ENCODE measurements around the gene HMSD. TPM values are rescaled to one million over a fixed set of nuclear protein-coding genes. Genes with fewer than 3 reads are reported as not detected.

The HMSD gene
- polyA plus RNA-seq, 3 donors, result not detected

- Mint-ChIP-seq H3K9me3 (no peaks in the 10 kb centered on the region), H3K4me3 (no peak overlapping the region), H3K27me3 (ENCODE audit: low read depth in 3 of 3) (peaks cover 0 to 2% (median 0%) of the 10 kb centered on the region in 3 donors), H3K4me1 (peaks cover 59% of the 10 kb centered on the region), H3K27ac (peak overlapping the region; percentile 58 to 87 (median 81)), H3K36me3 (peaks cover 66 to 84% of the 10 kb centered on the region in 2 donors)
- no peak for DNase-seq
- no peaks in the 10 kb centered on the region for H3K27me3 ChIP-seq (ENCODE audit: control insufficient read depth in 2 of 2, insufficient read depth in 2 of 2, low read length in 2 of 2)
- H3K36me3 ChIP-seq (replicated peaks in 1 of 2; ENCODE audit: control insufficient read depth in 1 of 2, insufficient read depth in 2 of 2, low read length in 2 of 2), result peaks cover 60 to 80% of the 10 kb centered on the region in 2 donors
- peak overlapping the region; percentile 43 to 71 for H3K27ac ChIP-seq (ENCODE audit: low read depth in 1 of 2, low read length in 2 of 2)
- no peak overlapping the region for H3K4me2 ChIP-seq (replicated peaks; ENCODE audit: extremely low read depth, low read length, poor library complexity, severe bottlenecking)
- peaks cover 90% of the 10 kb centered on the region for H3K79me2 ChIP-seq (ENCODE audit: insufficient read depth, low read length)
- H3K9me3 ChIP-seq (replicated peaks in 1 of 2; ENCODE audit: control insufficient read depth in 1 of 2, insufficient read depth in 1 of 2, low read length in 2 of 2), result no peaks in the 10 kb centered on the region
- no peak overlapping the region for H3K4me3 ChIP-seq (replicated peaks in 1 of 3; ENCODE audit: low read depth in 2 of 3, low read length in 3 of 3)
- H4K20me1 ChIP-seq (ENCODE audit: insufficient read depth, low read length), result peaks cover 69% of the 10 kb centered on the region
- WGBS (ENCODE audit: insufficient coverage), result 78% methylated on average over 2 of the region's 2 CpGs
- no peak for TF ChIP-seq CTCF (IDR thresholded peaks at IDR 0.05)
- H2AFZ ChIP-seq (ENCODE audit: insufficient read depth, low read depth, low read length, poor library complexity, severe bottlenecking), result no peak overlapping the region
- H3K9ac ChIP-seq (ENCODE audit: insufficient read depth, low read length, poor library complexity, severe bottlenecking), result no peak overlapping the region
- intact Hi-C loops (cut with micrococcal nuclease), result no loop called here
- peaks cover 56 to 60% of the 10 kb centered on the region in 2 donors for H3K4me1 ChIP-seq (ENCODE audit: control insufficient read depth in 1 of 2, insufficient read depth in 2 of 2, low read length in 2 of 2)
Measured at GRCh38 chr18:63981719-63982118, 32.6 kb downstream of the HMSD start.

- Histone ChIP-seq H4K20me1 (ENCODE audit: insufficient read depth, low read length) (peaks cover 72% of the 10 kb centered on the region), H3K27ac (ENCODE audit: low read depth in 1 of 2, low read length in 2 of 2) (peak overlapping the region in 1 of 2 donors; percentile 71), H3K4me2 (replicated peaks; ENCODE audit: extremely low read depth, low read length, poor library complexity, severe bottlenecking) (no peak overlapping the region), H3K36me3 (replicated peaks in 1 of 2; ENCODE audit: control insufficient read depth in 1 of 2, insufficient read depth in 2 of 2, low read length in 2 of 2) (peaks cover 67 to 87% of the 10 kb centered on the region in 2 donors), H3K9me3 (replicated peaks in 1 of 2; ENCODE audit: control insufficient read depth in 1 of 2, insufficient read depth in 1 of 2, low read length in 2 of 2) (no peaks in the 10 kb centered on the region), H3K4me1 (ENCODE audit: control insufficient read depth in 1 of 2, insufficient read depth in 2 of 2, low read length in 2 of 2) (peaks cover 49 to 53% of the 10 kb centered on the region in 2 donors), H2AFZ (ENCODE audit: insufficient read depth, low read depth, low read length, poor library complexity, severe bottlenecking) (no peak overlapping the region), H3K9ac (ENCODE audit: insufficient read depth, low read length, poor library complexity, severe bottlenecking) (no peak overlapping the region), H3K27me3 (ENCODE audit: control insufficient read depth in 2 of 2, insufficient read depth in 2 of 2, low read length in 2 of 2) (no peaks in the 10 kb centered on the region), H3K79me2 (ENCODE audit: insufficient read depth, low read length) (peaks cover 86% of the 10 kb centered on the region), H3K4me3 (replicated peaks in 1 of 3; ENCODE audit: low read depth in 2 of 3, low read length in 3 of 3) (no peak overlapping the region)
- DNase-seq, result no peak
- TF ChIP-seq CTCF (IDR thresholded peaks at IDR 0.05), result no peak
- Mint-ChIP-seq H3K4me3 (no peak overlapping the region), H3K9me3 (no peaks in the 10 kb centered on the region), H3K27ac (peak overlapping the region in 5 of 7 donors; percentile 32 to 85 (median 69)), H3K27me3 (ENCODE audit: low read depth in 3 of 3) (peaks cover 0 to 2% (median 0%) of the 10 kb centered on the region in 3 donors), H3K36me3 (peaks cover 72 to 91% of the 10 kb centered on the region in 2 donors), H3K4me1 (peaks cover 55% of the 10 kb centered on the region)
- intact Hi-C loops (cut with micrococcal nuclease), result no loop called here
- WGBS (ENCODE audit: insufficient coverage), result no CpG with 5 or more reads among the region's 3 CpGs
Measured at GRCh38 chr18:63982361-63982760, 33.3 kb downstream of the HMSD start.
